Neural cell (in vitro differentiated cells): Measurements from ENCODE around the gene EIF2D. TPM values are rescaled to one million over a fixed set of nuclear protein-coding genes. Genes with fewer than 3 reads are reported as not detected.

ENCODE experiments used
- H2AFZ ChIP-seq: fragments of 200-600, 300-800 bp; sonication (generic), shearing (Covaris generic); 2 replicates; pipeline ENCODE4 v1.6.0; 2014; ENCODE audit warnings: low read depth, mild to moderate bottlenecking, antibody characterized with exemption, low read length, moderate library complexity
- H3F3A ChIP-seq: fragments of 200-600 bp; shearing (Covaris generic); 2 replicates; pipeline ENCODE4 v1.6.1; 2016; ENCODE audit warnings: mild to moderate bottlenecking, moderate library complexity, mixed read lengths, antibody characterized with exemption, low read length; ENCODE audit not compliant: insufficient read depth, poor library complexity, severe bottlenecking
- H3K27ac ChIP-seq: fragments of 200-600, 300-800 bp; sonication (generic), shearing (Covaris generic); 2 replicates; pipeline ENCODE4 v1.5.1; 2014; ENCODE audit warnings: mild to moderate bottlenecking, low read length, moderate library complexity
- H3K27me3 ChIP-seq: fragments of 300-800, 200-600 bp; sonication (generic), shearing (Covaris generic); 2 replicates; pipeline ENCODE4 v1.6.0; 2014; ENCODE audit warnings: mild to moderate bottlenecking, low read depth, low read length, moderate library complexity; ENCODE audit not compliant: insufficient read depth
- H3K36me3 ChIP-seq: fragments of 300-800, 200-600 bp; sonication (generic), shearing (Covaris generic); 2 replicates; pipeline ENCODE4 v1.5.1; 2014; ENCODE audit warnings: mild to moderate bottlenecking, antibody characterized with exemption, low read length, moderate library complexity; ENCODE audit not compliant: insufficient read depth
- H3K4me2 ChIP-seq: fragments of 300-800, 200-600 bp; sonication (generic), shearing (Covaris generic); 2 replicates; pipeline ENCODE4 v1.6.0; 2014; ENCODE audit warnings: mild to moderate bottlenecking, low read length
- H3K4me3 ChIP-seq: fragments of 300-800, 200-600 bp; sonication (generic), shearing (Covaris generic); 2 replicates; pipeline ENCODE4 v1.5.1; 2014; ENCODE audit warnings: mild to moderate bottlenecking, low read length, moderate library complexity
- H3K79me2 ChIP-seq: fragments of 200-600 bp; shearing (Covaris generic); replicated peaks from 2 replicates; pipeline ENCODE4 v1.6.0; 2014; ENCODE audit warnings: mild to moderate bottlenecking, low read length, moderate library complexity; ENCODE audit not compliant: insufficient read depth
- H3K9ac ChIP-seq: fragments of 300-800, 200-600 bp; sonication (generic), shearing (Covaris generic); 2 replicates; pipeline ENCODE4 v1.6.1; 2016; ENCODE audit warnings: mild to moderate bottlenecking, low read length, mixed read lengths
- H3K9me2 ChIP-seq: fragments of 200-600 bp; shearing (Covaris generic); 2 replicates; pipeline ENCODE4 v1.6.1; 2016; ENCODE audit warnings: mild to moderate bottlenecking, low read length, mixed read lengths; ENCODE audit not compliant: insufficient read depth
- H3K9me3 ChIP-seq: fragments of 200-600, 300-800 bp; sonication (generic), shearing (Covaris generic); 2 replicates; pipeline ENCODE4 v1.6.1; 2016; ENCODE audit warnings: mild to moderate bottlenecking, mixed run types, low read length, moderate library complexity, mixed read lengths
- H4K20me1 ChIP-seq: fragments of 200-600 bp; shearing (Covaris generic); 2 replicates; pipeline ENCODE4 v1.6.1; 2016; ENCODE audit warnings: mild to moderate bottlenecking, mixed run types; ENCODE audit not compliant: insufficient read depth
- EP300 ChIP-seq: fragments of 450-650 bp; conservative IDR thresholded peaks from 2 replicates; pipeline ENCODE4 v1.6.1; 2014; ENCODE audit warnings: antibody characterized with exemption, mild to moderate bottlenecking, moderate library complexity; ENCODE audit not compliant: poor library complexity, severe bottlenecking
- EZH2 ChIP-seq: fragments of 200-600, 300-800 bp; shearing (Covaris generic), sonication (generic); IDR thresholded peaks from 2 replicates; pipeline ENCODE4 v1.6.1; 2014; ENCODE audit warnings: antibody characterized with exemption, low read length, borderline replicate concordance, mild to moderate bottlenecking; ENCODE audit not compliant: insufficient read depth, poor library complexity, severe bottlenecking
- MXI1 ChIP-seq: fragments of 450-650 bp; conservative IDR thresholded peaks from 2 replicates; pipeline ENCODE4 v1.6.1; 2014; ENCODE audit warnings: antibody characterized with exemption, mild to moderate bottlenecking; ENCODE audit not compliant: poor library complexity, severe bottlenecking
- POLR2AphosphoS5 ChIP-seq: IDR thresholded peaks from 2 replicates; pipeline ENCODE4 v1.6.1; 2012
- RAD21 ChIP-seq: fragments of 450-650 bp; conservative IDR thresholded peaks from 2 replicates; pipeline ENCODE4 v1.6.1; 2014; ENCODE audit warnings: antibody characterized with exemption, mild to moderate bottlenecking, moderate library complexity
- SMC3 ChIP-seq: fragments of 450-650 bp; conservative IDR thresholded peaks from 2 replicates; pipeline ENCODE4 v1.6.1; 2014; ENCODE audit warnings: antibody characterized with exemption, mild to moderate bottlenecking, moderate library complexity; ENCODE audit not compliant: poor library complexity
- TAF1 ChIP-seq: IDR thresholded peaks from 2 replicates; pipeline ENCODE4 v1.6.1; 2012; ENCODE audit warnings: low read depth
- polyA plus RNA-seq: library from polyadenylated mRNA; depleted of rRNA; stranded (reverse); fragments of >200 nt; gene quantifications from 2 replicates; pipeline ENCODE4 v1.2.3, GENCODE V29; 2014
- TF ChIP-seq, protein P1 (sequence below): fragments of 450-650 bp; IDR thresholded peaks from 2 replicates; pipeline ENCODE4 v1.5.1; 2014; ENCODE audit warnings: antibody characterized with exemption, mild to moderate bottlenecking, moderate library complexity; ENCODE audit not compliant: poor library complexity, severe bottlenecking
- TF ChIP-seq, protein P2 (sequence below): IDR thresholded peaks from 2 replicates; pipeline ENCODE4 v1.6.1; 2012; ENCODE audit warnings: borderline replicate concordance

Gene EIF2D
- polyA plus RNA-seq, 1 donor from 2014 or later = 37.1 TPM

DNA sequence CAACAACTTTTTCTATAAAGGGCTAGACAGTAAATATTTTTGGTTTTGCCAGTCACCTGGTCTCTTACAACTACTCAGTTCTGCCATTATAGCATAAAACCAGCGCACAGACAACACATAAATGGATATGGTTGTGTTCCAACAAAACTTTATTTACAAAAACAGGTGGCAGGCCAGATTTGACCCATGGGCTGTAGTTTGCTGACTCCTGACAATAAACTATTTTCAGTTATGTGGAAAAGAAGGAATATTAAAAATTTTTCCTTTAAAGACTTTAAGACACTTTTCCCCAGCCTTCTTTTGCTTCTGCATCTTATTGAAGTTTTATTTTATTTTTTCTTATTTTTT is 16.0 kb downstream of the EIF2D start:
- no peaks in the 10 kb centered on the region for H3K9me2 ChIP-seq
- peaks cover 14% of the 10 kb centered on the region for H3K36me3 ChIP-seq
- H4K20me1 ChIP-seq = no peaks in the 10 kb centered on the region
- no peaks in the 10 kb centered on the region for H3K79me2 ChIP-seq
- H2AFZ ChIP-seq = no peak overlapping the region
- no peaks in the 10 kb centered on the region for H3K27me3 ChIP-seq
- no peaks in the 10 kb centered on the region for H3F3A ChIP-seq
- no peak overlapping the region for H3K9ac ChIP-seq
- no peak for TF ChIP-seq EZH2
- no peak for TF ChIP-seq RAD21
- TF ChIP-seq, protein P1, sequence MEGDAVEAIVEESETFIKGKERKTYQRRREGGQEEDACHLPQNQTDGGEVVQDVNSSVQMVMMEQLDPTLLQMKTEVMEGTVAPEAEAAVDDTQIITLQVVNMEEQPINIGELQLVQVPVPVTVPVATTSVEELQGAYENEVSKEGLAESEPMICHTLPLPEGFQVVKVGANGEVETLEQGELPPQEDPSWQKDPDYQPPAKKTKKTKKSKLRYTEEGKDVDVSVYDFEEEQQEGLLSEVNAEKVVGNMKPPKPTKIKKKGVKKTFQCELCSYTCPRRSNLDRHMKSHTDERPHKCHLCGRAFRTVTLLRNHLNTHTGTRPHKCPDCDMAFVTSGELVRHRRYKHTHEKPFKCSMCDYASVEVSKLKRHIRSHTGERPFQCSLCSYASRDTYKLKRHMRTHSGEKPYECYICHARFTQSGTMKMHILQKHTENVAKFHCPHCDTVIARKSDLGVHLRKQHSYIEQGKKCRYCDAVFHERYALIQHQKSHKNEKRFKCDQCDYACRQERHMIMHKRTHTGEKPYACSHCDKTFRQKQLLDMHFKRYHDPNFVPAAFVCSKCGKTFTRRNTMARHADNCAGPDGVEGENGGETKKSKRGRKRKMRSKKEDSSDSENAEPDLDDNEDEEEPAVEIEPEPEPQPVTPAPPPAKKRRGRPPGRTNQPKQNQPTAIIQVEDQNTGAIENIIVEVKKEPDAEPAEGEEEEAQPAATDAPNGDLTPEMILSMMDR = no peak
- TF ChIP-seq MXI1 = no peak
- no peak for TF ChIP-seq SMC3
- TF ChIP-seq, protein P2, sequence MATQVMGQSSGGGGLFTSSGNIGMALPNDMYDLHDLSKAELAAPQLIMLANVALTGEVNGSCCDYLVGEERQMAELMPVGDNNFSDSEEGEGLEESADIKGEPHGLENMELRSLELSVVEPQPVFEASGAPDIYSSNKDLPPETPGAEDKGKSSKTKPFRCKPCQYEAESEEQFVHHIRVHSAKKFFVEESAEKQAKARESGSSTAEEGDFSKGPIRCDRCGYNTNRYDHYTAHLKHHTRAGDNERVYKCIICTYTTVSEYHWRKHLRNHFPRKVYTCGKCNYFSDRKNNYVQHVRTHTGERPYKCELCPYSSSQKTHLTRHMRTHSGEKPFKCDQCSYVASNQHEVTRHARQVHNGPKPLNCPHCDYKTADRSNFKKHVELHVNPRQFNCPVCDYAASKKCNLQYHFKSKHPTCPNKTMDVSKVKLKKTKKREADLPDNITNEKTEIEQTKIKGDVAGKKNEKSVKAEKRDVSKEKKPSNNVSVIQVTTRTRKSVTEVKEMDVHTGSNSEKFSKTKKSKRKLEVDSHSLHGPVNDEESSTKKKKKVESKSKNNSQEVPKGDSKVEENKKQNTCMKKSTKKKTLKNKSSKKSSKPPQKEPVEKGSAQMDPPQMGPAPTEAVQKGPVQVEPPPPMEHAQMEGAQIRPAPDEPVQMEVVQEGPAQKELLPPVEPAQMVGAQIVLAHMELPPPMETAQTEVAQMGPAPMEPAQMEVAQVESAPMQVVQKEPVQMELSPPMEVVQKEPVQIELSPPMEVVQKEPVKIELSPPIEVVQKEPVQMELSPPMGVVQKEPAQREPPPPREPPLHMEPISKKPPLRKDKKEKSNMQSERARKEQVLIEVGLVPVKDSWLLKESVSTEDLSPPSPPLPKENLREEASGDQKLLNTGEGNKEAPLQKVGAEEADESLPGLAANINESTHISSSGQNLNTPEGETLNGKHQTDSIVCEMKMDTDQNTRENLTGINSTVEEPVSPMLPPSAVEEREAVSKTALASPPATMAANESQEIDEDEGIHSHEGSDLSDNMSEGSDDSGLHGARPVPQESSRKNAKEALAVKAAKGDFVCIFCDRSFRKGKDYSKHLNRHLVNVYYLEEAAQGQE = no peak
- TF ChIP-seq EP300 = no peak
- TF ChIP-seq POLR2AphosphoS5 = no peak
- TF ChIP-seq TAF1 = no peak
- H3K4me3 ChIP-seq = no peak overlapping the region
- H3K9me3 ChIP-seq = no peaks in the 10 kb centered on the region
- no peak overlapping the region for H3K4me2 ChIP-seq
- no peak overlapping the region for H3K27ac ChIP-seq

DNA sequence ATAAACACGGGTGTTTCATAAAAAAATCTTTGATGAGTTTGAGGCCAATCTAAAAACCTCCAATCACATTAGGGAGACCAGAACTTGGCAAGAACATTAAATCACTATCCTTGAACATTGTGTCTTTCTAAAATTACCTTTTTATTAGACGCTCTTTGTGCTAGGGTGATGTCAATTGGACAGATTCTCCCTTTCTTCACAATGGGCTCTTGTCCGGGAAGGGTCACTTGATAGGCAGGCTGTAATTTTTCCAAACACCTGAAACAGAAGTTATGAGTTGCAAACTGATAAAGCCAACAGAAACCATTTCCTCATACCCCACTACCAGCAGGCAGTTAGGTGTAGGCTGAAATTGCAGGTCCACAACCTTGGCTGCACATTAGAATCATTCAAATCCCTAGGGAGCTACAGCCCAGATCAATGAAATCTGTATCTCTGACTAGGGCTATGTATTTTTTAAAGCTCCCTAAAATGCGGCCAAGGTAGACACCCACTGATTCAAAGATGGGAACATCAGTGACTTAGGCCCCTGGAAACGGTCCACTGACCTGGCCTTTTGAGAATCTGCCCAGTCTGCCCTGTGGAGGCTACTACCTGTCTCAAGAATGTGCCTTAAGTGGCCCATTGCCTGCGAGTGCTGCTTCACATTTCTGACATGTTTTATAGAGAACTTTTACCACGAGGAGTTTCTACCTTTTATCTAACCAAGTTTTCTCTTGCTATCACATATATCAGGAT is 16.5 kb downstream of the EIF2D start:
- no peaks in the 10 kb centered on the region for H3K9me3 ChIP-seq
- no peak overlapping the region for H3K4me3 ChIP-seq
- H3K9me2 ChIP-seq = no peaks in the 10 kb centered on the region
- H3K4me2 ChIP-seq = no peak overlapping the region
- H3F3A ChIP-seq = no peaks in the 10 kb centered on the region
- peaks cover 14% of the 10 kb centered on the region for H3K36me3 ChIP-seq
- H2AFZ ChIP-seq = no peak overlapping the region
- H3K9ac ChIP-seq = no peak overlapping the region
- no peaks in the 10 kb centered on the region for H3K79me2 ChIP-seq
- H3K27ac ChIP-seq = no peak overlapping the region
- H4K20me1 ChIP-seq = no peaks in the 10 kb centered on the region
- TF ChIP-seq POLR2AphosphoS5 (no peak), RAD21 (no peak), SMC3 (no peak), MXI1 (no peak), TAF1 (no peak), EZH2 (no peak)
- TF ChIP-seq, protein P1 = no peak
- TF ChIP-seq, protein P2 = no peak
- H3K27me3 ChIP-seq = no peaks in the 10 kb centered on the region
